OCI-M1 (cell line): ENCODE data around the gene LPP.
A peak's percentile ranks its signal among the peaks of the same experiment; 100 is the strongest.

Experiments
- DNase-seq: peaks from one replicate; lab custom pipeline; 2025; lab: John Stamatoyannopoulos, UW

LPP gene

GRCh38 chr3:188361888-188362287 lies 207.9 kb downstream of the LPP start:
- DNase-seq: no peak

DNA sequence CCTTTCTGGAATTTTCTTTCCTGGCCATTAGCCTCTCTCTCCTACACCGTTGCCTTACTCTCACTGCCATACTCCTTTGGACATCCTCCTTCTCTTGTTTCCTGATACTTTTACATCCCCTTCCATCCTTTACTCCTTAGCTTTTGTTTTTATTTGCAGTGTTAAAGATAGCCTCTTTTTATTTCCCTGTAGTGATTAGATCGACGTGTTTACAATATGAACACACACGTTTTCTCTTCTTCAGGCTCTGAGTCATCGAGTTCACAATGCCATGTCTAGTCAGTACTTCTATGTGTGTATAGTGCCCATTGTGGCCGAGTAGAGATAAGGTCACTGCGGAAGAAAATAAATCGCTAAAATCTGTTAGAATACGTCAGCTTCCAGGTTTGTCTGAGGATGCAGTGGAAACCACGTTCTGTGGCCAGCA lies 208.5 kb downstream of the LPP start:
- peak; percentile 32 for DNase-seq

DNA sequence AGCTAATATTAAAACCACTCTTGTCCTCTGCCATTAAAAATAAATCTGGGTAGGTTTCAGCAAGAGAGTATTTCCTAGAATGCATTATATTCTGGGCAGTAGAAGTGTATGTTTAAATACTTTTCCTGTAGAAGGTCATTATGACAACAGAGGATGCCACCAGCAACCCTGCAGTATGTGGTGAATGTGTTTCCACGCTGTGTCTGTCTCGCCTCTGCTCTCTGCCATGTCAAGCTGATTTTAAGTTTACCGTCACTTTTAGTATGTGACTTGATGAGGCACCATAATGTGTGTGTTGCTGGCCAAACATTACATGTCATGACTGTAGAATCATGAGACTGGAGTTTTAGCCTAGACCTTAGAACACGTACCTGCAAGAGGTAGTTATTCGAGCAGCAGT lies 211.2 kb downstream of the LPP start:
- DNase-seq: no peak

DNA sequence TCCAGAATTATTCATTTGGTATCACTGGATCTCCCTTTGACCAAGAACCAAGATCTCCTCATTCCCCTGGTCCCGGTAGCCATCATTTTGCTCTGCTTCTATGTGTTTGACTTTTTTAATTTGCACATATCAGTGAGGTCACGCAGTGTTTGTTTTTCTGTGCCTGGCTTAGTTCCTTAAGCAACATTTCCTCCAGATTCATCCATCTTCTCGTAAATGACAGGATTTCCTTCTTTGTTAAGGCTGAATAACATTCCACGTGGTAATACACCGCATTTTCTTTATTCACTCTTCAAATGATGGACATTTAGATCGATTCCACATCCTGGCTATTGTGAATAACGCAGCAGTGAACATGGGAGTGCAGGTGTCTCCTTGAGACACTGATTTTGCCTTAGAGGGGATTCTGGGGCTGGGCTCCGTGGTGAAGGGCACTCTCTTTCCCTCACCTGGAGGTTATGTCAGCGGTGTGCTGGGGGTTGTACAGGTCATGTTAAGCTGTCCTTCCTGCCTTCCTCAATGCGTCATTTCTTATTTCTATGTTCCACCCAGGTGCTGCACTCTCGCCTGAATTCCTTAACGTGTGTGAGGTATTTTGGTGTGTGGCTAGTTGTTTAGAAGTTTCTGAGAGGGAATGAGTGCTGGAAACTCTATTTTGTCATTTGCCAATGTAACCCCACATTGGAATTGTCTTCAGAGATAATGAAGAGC lies 212.2 kb downstream of the LPP start:
- no peak for DNase-seq

DNA sequence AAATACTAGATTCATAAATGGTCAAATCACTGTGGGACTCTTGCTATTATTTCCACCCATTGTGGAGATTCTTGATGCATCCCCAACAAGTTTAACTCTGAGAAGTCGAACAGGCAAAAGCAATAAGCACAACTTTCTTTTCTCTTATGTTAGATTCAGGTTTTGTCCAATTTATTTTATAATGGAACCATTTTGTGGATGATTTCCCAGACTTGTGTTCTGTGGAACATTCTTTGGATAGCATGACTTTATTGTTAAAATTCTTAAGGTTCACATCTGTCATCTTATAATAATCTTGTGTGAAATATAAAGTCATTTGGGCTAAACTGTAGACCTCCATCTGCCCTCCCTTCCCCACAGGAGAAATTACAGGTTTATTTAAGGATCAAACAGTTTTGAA lies 213.7 kb downstream of the LPP start:
- DNase-seq: no peak

- DNase-seq: no peak
These were observed 215.6 kb downstream of the LPP start for GRCh38 chr3:188369526-188369925.

DNA sequence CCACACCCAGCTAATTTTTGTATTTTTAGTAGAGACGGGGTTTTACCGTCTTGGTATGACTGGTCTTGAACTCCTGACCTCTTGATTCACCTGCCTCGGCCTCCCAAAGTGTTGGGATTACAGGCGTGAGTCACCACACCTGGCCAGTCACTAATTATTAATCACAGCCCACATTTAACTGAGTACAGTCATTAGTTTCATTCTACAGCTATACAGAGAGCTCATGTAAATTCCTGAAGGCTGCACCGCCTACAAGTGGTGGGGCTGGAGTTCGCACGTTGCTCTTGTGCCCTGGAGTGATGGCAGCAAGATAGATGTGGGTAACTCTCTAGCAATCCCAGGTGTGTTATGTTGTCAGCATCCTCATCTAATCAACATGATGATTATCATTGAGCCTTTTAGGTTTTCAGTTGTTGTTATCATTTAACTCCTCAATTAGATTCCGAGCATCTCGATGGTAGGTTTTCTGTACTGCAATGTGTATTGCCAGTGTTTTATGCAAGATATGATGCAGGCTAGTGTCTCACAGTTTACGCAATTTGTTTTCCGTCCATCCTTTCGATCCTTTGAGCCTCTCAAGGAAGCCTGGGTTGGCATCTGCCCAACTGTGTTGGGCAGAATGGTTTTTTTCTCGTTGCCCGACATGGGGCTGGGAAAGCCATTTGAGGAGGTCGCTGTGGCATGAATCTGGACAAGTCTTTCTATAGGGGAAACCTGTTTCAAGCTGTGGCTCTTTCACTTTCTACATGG lies 216.3 kb downstream of the LPP start:
- no peak for DNase-seq

DNA sequence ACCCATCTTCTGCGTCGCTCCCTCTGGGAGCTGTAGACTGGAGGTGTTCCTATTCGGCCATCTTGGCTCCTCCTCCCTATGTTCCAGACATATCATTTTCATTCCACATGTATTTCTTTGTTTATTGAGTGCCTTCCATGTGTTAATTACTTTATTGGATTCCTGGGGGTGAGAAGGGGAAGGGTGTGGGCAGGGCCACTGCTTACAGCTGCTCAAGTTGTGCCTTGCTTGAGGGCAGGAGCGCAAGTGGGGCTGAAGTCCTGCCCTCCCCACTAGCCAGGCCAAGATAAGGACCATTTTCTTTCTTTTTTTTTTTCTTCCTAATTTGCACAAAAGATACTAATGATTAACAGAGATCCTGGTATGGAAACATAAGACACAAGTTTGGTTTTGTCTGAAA lies 224.8 kb downstream of the LPP start:
- no peak for DNase-seq

DNA sequence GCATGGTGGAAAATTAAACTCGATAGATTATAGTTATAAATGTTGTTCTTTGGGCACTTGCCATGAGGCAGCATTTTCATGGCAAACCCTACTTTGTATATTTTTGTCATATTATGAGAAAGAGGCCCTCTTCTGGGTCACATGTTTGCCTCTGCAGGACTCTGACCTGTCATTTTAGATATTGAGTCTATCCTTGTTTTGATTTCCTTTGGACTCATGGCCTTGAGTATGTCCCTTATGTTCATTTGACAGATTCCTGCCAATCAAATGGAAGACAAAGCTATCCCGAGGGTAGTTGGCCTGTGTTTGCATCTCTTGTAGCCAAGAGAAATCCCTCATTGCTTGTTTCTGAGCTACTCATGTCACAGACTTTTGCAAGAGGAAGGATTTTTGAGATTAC lies 226.3 kb downstream of the LPP start:
- no peak for DNase-seq

DNA sequence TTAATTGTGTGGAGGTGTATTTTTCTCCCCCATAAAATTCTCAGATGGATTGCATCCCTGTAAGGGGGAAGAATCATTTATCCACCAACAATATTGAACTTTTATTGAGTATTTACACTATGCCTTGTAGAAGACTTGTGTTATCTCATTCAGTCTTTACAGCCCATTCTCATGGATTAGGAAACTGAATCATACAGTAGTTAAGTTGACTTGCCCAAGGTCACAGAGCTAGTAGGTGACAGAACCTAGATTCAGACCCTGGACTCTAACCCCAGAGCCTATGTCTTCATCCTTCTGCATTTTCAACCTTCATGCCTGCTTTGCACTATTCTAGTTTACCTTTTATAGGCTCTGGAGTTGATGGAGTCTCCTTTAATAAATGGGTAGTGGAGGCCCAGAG lies 226.8 kb downstream of the LPP start:
- DNase-seq: no peak

- DNase-seq: no peak
These were observed 229.8 kb downstream of the LPP start for GRCh38 chr3:188383748-188384147.

- DNase-seq: no peak
These were observed 231.3 kb downstream of the LPP start for GRCh38 chr3:188385295-188385694.

DNA sequence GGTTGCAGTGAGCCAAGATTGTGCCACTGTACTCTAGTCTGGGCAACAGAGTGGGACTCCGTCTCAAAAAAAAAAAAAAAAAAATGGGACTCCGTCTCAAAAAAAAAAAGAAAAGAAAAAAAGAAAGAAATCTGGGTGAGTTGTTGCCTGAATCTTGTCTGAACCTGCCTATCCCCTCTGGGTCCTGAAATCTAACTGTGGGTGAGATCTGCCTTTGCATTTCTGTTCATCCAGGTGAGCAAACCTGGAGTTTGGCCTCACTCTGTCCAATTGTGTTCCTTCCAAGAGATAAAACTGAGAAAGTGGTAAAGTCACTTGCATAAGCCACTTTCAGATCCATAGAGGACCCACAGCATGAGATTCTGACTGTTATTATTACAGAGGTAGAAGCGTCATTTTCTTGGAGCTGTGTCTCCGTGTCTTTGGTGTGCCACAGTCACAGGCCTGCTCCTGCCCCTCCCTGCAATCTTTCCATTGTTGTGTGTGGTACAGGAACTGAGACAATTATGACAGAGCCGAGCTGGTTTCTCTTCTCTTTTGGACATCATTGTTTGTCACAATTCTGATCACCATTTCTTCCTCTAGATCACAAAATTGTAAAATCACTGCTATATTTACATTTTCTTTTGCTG lies 235.9 kb downstream of the LPP start:
- DNase-seq: no peak

- no peak for DNase-seq
These were observed 236.4 kb downstream of the LPP start for GRCh38 chr3:188390343-188390718.

- DNase-seq: no peak
These were observed 237.0 kb downstream of the LPP start for GRCh38 chr3:188390775-188391443.

GRCh38 chr3:188391592-188391991 lies 237.6 kb downstream of the LPP start:
- DNase-seq: no peak

GRCh38 chr3:188392076-188392475 lies 238.1 kb downstream of the LPP start:
- no peak for DNase-seq

DNA sequence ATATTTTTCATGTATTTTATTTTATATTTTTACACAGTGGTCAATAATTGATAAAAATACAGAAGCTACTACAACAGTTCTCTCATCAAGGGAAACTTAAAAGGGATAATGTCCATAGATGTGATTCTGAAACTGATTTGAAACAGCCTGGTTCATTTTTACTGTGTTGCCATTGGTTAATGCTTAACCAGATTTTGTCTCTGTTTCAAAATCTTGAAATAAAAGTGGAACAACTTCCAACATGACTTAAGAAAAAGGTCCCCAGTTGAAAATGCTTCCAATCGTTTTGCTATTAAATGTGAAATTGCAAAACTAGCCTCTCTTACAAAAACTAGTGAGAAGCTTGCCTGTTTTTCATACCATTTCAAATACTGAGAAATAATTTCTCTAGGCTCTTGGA lies 240.7 kb downstream of the LPP start:
- no peak for DNase-seq

DNA sequence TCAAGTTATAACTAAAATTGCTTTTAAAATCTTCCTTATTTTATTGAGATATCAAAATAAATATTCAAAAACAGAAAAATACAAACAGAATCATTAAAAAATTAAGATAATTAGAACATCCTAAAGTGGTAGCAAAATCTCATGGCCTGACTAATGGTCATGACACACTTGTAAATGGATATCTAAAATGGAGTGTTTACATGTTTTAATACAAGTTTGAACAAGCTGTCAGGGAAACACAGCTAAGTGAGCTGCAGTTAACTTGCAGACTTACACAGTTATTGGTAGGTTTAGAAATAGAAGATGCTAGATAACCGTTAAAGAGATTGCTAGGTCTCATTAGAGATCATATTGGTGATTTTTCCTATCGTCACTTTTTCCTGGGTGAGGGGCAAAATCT lies 242.3 kb downstream of the LPP start:
- DNase-seq: no peak

GRCh38 chr3:188396900-188397299 lies 242.9 kb downstream of the LPP start:
- no peak for DNase-seq

- DNase-seq: no peak
These were observed 244.1 kb downstream of the LPP start for GRCh38 chr3:188397766-188398705.
